Fibroblast of skin of left quadriceps (primary cell): ENCODE results near the gene ZBTB18.
A peak's percentile ranks its signal among the peaks of the same experiment; 100 is the strongest.
"Not testable (repeated sequence)": the region's sequence is repeated elsewhere in the genome, so short reads cannot be mapped to it uniquely, and the experiment has no call there.

Experiments
- DNase-seq, 2 experiments: peaks; one replicate each; pipeline ENCODE4 v3.0.0-alpha.2; 2013; ENCODE audit warnings: low read depth in 2 of 2

Gene ZBTB18

DNA sequence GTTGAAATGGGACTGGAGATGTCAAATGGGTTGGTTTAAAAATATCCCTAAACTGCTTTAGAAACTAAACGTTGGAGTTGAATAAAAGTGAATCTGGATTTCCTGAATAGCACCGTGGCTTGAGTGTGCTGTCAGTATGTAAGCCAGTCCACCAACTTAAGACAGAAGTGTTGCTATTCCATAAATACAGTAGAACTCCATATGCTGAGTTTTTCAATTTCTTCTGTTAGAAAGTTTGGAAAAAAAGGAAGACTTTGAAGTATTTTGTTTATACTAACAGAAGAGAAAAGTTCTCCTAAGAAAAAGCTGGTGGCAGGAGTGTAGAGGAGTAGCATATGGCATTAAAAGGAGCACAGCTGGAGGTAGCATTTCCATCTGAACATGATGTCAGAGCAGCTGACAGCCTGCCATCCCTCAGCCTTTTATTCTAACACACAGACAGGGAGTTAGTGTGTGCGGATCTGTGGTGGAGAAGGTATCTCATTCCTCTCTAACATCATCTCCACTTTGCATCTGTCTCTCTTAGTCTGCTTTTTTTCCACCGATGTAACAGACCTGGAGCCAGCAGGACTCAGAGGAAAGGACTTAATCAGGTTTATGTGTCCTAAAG, at the start of gene ZBTB18:
Gene ZBTB18 (plus strand): TSS at position 449 of the 610 bp plus-strand sequence. CDS start 149 bp downstream, at position 598.
- DNase-seq, result peak in 1 of 2 experiments; percentile 52

DNA sequence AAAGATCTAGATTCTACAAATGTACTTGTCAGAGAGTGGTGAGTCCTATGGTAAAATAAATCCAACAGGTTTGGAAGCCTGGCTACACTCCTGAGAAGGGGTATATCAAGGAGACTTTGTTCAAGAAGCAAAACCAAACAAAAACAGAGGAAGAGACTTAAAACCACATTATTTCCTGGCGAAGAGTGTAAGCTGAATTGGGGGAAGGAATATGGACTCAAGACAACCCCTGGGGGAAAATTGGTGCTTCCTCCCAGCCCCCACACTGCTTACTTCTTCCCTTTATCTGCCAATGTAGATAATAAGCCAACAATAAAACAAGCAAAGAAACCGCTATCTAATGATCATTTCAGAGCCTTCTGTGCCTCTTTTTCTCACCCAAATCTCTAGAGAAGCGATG, 48.4 kb upstream of the ZBTB18 start:
- DNase-seq, result no peak

DNA sequence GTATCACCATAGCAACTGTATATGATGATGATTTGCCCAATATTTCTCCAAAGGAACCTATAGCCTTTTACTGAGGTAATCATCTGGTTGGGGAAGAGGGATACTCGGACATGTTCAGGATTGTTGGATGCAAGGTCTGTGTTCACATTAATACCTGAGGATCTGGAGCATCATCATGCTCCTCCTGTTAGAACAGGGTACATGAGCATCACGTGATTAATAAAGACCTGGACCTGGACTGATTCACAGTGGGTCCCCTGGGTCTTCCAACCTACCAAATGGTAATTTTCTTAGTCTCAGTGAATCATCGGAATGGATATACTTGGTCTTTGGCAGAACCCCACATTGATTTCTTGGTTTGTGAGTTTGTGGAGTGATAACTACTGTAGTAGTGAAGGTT, 45.6 kb upstream of the ZBTB18 start:
- no peak for DNase-seq

DNA sequence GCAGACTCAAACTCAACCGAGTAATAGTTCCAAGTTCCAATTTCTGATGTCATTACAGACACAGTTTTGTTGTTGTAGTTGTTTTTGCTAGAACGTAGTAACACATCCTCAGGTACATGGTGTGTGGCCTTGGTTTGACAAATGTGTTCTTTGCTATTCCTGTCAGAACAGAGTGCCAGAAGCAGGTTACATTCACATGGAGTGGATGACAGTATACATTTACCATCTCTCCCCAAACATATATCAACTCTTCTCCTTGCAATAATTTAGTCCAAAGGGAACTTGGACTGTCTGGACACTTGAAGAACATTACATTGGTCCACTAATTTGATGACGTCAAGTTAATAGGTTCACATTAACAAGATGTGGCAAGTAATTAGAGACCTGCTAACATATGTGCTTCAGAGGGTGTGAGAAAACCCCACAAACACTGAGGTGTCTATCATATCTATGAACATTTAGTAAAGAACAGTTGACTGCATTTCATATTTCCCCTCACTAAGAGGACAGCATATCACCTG, 44.6 kb upstream of the ZBTB18 start:
- no peak for DNase-seq

DNA sequence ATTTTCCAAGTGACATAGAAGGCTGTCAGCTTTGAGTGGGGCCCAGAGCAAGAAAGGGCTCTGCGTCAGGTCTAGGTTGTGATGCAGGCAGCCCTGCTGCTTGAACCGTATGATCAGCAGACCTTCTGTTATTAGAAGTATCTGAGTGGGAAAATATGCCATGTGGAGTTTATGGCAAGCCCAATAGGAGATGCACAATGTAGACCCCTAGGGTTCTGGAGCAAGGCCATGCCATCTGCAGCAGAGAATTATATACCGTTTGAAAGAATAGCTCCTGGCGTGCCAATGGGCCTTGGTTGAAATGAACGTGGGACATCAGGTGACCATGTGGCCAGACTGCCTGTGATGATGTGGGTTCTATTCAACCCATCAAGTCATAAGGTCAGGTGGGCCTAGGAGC, 44.1 kb upstream of the ZBTB18 start:
- no peak for DNase-seq

DNA sequence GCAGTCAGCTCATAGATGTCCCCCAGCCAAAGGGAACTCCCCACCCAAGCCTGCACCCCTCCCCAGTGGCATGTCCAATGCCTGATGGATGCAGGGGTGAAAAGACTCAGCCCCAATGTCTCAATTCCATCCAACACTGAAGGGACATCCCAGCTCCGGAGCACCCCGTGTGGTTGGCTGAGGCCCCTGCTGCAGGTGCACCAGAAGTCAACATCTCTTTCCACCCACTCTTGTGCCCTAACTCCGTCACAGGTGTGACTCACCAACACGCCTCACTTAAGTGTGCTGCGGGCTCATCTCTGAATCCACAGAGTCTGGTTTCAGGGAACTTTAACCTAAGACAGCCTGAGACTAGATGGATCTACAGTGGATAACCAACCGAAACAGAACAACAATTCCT, 40.9 kb upstream of the ZBTB18 start:
- no peak for DNase-seq

DNA sequence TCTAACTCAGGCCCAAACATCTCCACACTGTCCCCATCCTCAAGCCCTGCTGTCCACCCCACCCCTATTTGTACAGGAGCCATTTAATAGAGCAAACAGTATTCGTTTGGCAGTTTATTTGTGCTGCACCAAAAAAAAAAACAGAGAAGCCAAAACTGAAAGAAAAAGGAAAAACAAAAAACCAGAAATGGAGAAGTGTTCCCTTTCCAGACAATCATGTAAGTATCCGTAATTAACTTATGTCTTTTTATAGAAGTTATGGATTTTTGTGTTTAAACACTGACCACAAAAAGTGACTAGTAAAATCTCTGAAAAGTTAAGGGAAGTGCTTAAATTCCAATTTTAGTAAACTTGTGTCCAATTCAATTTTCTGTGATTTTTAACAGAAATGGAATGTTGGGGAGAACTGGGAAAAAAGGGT, 40.4 kb upstream of the ZBTB18 start:
- no peak for DNase-seq

DNA sequence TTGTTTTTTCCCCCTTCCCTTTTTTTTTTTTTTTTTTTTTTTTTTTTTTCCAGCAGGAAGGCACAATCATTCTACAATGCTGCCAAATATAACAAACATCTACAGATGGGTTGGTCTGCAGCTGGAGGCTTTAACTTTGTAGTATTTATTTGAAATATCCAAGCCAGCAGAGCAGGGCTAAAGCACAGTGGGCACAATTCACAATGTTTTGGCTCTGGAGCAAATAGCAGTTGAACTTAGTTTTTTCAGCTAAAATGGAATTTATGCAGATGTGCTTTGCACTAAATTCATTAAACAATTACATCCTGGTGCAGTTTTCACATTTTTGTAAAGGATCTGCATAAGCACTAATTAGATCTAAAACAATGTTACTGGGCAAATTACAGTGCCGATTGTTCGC, 39.8 kb upstream of the ZBTB18 start:
- DNase-seq, result no peak

DNA sequence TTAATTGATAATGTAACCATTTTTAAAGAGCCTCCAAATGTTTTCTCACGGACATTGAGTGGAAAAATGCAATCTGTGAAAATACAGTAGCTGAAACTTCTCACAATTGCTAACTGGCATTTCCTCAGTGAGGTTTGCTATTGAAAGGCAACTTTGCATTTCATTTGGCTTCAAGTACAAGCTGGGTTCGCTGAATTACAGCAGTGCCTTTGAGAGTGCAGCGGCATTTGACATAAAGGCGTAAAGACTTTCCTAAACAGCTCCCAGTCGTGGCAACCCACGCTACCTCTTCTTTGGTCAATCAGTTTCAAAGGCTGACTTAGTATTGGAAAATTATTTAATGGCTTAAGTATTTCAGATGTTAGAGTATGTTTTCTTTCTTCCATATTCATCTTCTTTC, 39.3 kb upstream of the ZBTB18 start:
- no peak for DNase-seq

DNA sequence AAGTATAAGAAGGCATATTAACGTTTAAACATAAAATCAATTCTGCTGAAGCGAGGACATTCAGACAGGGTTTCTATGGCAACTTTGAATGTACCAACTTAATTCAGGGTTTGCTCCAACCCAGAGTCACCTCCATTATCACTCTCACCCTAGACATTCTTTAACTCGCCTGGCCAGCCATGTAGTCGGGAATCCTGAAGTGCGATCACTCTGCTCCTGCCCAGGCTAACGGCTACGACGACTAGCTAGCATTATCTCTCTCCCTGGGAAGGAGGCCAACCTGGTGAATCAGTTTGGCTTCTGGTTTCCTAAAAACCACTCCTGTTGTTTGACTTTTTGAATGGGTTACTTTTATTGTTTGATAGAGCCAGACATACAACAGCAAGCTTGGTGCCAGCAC, 38.9 kb upstream of the ZBTB18 start:
- no peak for DNase-seq

DNA sequence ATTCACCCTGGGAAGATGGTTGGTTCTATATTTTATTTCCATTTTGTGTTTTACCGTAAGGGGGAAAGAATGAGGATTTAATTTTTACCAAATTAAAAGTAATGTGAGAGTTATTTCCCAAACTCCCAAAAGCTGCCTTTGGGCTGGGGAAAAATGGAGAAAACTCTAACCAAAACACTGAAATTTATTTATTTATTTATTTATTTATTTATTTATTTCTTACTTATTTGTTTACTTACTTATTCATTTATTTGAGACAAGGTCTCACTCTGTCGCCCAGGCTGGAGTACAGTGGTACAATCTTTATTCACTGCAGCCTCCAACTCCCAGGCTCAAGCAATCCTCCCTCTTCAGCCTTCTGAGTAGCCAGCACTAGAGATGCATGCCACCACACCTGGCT, 38.0 kb upstream of the ZBTB18 start:
- DNase-seq, result no peak

DNA sequence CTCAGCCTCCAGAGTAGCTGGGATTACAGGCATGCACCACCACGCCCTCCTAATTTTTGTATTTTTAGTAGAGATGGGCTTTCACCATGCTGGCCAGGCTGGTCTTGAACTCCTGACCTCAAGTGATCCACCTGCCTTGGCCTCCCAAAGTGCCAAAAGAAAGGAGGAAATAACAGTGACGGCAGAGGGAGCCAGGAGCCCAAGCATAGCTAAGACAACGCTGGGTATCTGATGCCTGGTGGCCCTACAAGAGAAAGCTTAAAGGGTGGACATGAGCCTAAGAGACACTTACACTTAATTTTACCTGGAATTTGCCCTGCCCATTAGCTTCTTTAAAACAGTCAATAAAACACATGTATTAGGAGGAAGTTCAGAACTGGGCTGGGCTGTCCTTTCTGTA, 36.2 kb upstream of the ZBTB18 start:
- DNase-seq, result not testable (repeated sequence)

DNA sequence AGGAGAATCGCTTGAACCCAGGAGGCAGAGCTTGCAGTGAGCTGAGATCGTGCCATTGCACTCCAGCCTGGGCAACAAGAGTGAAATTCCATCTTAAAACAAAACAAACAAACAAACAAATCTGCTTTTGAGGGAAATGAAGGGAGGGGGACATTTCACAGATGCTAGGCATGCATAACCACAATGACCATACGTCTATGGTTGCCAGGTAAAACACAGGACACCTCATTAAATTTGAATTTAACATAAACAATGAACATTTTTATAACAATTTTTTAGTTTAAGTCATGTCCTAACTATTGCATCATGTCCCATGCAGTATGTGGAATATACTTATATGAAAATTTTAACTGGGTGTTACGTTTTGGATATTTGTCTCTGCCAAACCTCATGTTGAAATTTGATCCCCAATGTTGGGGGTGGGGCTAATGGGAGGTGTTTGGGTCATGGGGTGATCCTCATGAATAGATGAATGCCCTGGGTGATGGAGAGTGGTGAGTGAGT, 31.0 kb upstream of the ZBTB18 start:
- DNase-seq, result no peak

DNA sequence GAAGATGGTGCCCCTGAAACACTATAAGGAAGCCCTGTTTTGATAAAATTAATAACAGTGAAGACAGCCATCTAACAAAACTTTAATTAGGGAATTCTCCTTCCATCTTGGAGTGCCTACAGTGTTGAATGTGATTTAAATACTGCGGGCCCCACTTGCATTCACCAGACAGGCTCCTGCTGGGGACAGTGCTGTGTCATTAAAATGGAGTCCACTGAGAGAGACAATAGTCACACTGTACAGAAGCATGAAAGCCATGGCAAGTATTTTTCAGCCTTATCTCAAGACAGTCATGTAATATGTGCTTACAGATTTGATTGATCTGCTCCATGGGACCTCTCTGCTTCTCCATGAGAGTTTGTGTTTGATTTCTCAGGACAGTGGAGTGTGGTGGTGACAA, 29.7 kb upstream of the ZBTB18 start:
- no peak for DNase-seq

DNA sequence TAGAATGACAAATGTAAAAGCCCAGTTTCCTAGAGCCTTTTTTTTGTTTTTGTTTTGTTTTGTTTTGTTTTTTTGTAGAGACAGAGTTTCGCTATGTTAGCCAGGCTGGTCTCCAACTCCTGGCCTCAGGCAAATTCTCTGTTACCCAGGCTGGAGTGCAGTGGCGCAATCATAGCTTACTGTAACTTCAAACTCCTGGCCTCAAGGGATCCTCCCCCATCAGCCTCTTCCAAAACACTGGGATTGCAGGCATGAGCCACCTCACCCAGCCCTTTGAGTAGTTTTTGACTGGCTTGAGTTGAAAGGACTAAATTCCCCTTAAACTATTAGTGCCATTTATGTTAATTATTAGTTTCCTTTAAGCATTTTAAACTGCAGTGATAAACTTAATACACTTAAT, 28.8 kb upstream of the ZBTB18 start:
- DNase-seq, result peak in 1 of 2 experiments; percentile 16

DNA sequence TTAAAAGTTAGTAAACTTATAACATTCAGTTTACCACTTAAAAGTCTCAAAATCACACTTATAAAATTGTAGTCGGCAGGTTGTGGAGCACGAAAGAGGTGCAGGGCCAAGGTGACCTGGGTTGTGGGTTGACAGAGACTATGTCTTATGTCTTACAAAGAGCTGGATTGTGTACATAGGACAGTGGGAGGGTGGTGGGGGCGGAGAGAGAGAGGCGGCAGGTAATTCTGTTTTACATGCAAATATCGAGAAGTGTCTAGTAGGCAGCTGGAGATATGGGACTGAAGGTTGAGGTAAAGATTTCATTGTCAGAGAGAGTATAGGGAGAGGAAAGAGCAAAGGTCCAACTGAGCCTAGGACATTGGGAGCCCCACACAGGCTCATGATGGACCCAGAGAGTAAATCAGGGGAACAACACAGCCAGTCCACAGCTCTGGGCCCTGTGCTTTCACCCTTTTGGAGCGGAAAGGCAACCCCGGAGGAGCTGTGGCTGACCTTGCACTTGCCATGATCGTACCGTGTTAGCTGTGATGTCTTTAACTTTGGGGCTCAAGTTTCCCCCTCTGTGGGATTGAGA, 28.1 kb upstream of the ZBTB18 start:
- DNase-seq, result no peak

DNA sequence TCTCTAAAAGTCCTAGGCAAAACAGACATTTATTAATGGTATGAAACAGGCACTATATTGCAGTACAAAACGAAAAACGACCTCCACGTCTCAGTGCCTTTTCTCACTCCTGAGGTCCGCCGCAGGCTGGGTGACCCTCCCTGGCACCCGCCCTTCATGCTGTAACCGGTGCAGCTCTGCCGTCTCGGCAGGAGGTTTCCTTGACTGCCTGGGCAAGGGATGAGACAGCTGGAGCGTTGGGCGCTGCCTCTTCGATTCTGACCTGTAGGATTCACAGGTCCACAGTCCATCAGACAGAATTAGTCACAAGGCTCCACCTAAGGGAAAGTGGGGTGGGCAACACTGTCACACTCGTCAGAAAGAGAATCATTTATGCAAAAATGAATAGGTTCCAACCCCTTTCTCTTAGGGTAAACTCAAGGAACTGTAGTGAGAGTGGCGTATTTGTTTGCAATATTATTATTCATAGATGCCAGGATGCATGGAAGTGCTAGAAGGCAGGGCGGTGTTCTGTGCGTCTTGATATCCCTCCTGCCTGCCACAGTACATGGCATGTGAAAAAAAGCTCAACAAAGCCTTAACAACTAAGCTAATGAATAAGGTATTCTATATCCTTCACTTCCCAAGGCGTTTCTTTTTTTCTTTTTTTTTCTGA, 23.5 kb upstream of the ZBTB18 start:
- DNase-seq, result no peak

DNA sequence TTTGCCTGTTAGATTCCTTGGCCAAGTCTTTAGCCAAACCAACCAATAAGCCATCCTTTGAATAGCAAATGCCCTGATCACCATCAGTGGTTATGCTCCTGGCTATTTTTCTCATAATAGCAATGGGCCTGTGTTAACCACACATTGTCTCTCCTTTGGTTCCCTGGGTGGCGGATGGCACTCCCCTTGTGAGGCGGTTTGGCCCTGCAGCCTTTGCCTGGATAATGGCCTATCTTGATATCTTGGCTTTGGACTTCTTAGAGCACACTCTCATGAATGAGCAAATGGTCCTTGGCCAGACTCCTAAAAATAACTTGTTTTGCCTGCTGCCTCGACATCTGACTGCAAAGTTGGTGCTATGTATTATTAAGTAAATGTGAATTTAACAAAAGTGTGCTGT, 22.4 kb upstream of the ZBTB18 start:
- DNase-seq, result no peak

DNA sequence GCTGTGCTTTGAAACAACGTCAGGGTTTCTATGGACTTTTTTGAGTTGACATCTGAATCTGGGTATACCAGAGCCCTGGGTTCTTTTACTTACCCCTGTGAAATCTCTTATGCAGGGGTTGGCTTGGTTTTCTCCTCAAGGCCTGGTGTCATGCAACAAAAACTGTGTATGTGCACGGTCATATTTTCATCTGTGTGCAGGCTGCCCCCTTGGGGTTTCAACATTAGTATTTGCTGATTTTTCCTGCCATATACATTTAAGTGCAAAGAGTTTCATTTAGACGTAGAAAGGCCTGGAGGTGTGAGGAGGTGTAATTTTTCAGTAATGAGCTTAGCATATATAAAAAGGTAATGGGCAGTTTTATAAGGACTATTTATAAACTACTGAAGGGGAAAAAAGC, 22.0 kb upstream of the ZBTB18 start:
- no peak for DNase-seq

DNA sequence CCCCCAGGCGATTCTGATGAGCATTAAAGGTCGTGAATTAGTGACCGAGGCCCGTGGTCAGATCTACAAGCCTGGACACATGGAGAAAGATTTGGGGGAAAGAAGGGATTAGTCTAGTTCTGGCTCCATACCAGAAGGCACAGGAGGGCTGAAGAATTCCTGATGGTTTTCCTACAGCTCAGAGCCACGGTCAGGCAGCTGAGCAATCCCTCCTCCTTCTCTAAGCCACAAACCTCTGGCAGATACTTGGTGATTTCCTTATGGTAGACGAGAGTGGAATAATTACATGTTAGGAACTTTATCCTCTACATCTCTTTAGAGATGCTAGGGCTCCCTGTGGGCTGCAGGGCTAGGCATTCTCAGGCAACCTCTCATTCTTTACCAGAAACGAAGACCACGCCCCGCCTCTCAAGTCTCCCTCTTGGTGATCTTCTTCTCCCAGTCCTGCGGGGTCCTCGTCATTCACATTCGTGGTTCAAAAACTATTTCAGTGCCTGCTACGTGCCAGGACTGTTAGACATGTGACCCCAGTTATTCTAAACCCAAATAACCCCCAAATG, 20.5 kb upstream of the ZBTB18 start:
- no peak for DNase-seq

DNA sequence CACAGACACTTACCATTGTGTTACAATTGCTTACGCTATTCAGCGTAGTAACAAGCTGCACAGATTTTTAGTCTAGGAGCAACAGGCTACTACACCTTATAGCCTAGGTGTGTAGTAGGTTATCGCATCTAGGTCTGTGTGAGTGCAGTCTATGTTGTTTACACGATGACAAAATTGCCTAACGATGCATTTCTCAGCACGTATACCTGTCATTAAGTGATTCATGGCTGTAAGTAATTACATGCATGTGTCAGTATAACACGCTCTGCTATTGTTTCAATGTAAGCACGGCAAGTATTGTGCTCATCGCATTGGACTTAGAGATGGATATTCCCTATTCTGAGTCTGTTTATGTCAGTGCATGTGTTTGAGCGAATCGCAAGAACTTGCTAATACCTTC, 15.7 kb upstream of the ZBTB18 start:
- no peak for DNase-seq

DNA sequence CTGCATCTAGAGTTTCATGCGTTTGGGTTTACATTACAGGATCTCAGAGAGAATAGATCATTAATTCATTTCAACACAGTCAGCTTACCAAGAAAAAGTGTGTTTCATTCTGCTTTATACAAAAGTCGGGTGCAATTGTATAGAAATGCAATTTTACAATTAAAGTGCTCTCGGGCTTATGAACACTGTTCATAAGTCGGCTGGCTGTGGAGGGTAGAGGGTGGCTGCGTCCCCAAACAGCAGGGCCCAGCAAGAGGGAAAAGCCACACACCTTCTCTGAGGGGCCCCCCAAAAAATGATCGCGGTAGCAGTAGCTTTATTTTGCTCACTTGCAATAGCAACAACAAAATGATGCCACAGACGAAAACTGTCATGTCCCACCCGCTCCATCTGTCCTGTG, 13.8 kb upstream of the ZBTB18 start:
- no peak for DNase-seq
